Measurements from ENCODE around the gene TET3.
"Not testable (repeated sequence)": the region's sequence is repeated elsewhere in the genome, so short reads cannot be mapped to it uniquely, and the experiment has no call there.

Gene TET3

DNA sequence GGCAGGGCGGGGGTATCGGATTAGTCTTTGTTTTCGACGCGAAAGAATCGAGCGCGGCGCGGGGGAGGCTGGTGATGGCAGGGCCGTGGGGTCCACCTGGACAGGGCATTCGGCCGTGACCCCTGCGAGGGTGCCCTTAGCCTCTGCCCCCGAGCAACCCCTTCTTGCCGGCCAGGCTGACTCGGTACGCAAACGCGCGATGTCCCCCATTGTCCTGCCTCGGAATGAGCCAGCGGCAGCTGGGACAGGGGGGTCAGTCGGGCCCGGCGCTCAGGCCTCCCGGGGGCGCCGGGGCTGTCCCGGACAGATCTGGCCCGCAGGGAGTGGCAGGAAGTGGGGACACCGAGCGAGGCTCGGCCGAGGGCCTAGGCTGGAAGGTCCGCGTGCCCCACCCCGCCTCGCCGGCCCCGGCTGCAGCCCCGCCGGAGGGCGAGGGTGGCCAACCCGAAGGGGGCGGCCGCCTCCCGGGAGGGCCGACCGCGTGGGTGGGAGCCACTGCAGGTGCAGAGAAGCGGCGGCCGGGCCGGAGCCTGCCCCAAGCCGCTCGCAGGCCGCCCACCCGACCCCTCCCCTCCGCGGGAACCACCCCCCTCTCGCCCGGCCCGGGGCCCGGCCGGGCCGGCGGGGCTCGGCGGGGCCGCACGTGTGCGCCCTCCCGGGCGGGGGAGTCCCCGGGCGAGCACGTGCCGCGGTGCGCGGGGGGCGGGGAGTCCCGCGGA is at the start of gene TET3:
Gene TET3 (plus strand): TSS at position 708 of the 719 bp plus-strand sequence. CDS start 1,494 bp downstream, outside the sequence.
- DNase-seq (ENCODE audit: low read depth) = peak; percentile 27

DNA sequence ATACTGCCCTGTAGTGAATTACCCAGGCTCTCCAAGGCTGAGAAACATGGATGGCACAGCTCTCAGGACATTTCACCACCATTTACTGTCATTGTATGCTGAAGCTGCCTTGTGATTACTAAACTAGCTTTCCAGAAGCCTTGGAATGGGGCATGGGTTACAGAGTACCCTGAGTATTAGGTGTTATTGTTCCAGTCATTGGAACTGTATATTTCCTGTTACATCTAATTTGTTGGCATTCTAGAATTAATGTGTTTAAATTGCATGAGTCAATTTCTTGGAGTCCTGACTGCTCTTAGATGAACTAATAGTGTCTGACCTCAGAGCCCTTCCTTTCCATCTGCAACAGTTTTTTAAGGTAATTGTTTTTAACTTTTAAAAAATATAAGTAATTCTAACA is 49.1 kb upstream of the TET3 start:
- no peak for DNase-seq (ENCODE audit: low read depth)

- no peak for DNase-seq (ENCODE audit: low read depth)
These were observed 47.4 kb upstream of the TET3 start for GRCh38 chr2:73937103-73937885.

DNA sequence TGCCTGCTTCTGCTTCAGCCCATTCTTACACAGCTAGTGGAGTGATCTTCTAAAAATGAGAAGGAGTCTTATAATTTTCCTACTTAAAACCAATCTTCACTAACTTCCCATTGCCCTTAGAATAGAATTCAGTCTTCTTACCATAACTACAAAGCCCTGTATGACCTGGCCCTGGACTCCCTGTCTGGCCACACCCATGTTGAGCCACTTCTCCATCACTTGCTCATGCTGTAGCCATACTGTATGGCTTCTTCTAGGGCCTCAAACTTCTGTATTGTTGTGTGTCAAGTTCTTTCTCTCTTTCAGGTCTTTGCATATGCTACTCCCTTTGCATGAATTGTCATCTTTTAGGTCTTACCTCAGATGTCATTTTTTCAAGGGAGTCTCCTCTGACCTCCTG is 46.8 kb upstream of the TET3 start:
- DNase-seq (ENCODE audit: low read depth) = no peak

DNA sequence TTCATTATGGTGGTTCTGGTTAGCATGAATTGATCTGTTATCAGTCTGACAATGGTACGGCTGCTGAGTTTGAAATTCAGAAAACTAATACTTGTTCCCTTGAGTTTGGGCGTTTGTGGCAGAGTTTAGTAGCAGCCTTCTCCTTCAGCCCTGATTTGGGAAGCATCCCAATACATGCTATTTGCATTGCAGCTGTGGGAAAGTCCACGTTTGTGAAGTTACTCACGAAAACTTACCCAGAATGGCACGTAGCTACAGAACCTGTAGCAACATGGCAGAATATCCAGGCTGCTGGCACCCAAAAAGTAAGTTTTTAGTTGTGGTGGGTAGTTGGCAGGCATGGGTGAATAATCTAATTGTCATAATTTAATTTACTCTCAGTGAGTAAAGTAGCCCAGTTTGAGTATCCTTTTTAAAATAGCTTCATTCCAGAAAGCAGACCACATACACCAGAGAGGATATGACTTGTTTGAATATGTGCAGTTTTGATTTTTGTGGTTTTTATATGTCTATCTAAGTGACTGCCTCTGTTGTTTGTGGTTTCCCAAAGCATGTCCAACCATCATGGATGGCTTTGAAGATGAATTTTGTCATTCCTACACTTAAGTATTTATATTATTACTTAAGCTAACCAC is 45.9 kb upstream of the TET3 start:
- DNase-seq (ENCODE audit: low read depth) = no peak

GRCh38 chr2:73939419-73939818 is 45.3 kb upstream of the TET3 start:
- DNase-seq (ENCODE audit: low read depth) = no peak

DNA sequence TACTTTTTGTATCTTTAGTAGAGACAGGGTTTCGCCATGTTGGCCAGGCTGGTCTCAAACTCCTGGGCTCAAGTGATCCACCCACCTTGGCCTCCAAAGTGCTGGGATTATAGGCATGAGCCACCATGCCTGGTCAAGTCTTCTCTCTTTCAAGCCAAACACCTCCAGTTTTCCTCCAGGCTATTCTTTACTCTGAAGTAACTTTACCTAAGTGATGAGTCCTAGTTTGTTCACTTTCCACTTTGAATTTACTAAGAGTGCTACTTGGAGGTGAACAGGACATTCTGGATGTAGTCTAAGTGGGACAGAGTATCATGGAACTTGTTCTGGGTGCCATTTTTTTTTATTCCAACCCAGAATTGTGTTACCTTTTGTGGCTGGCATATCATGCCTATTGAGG is 44.6 kb upstream of the TET3 start:
- not testable (repeated sequence) for DNase-seq (ENCODE audit: low read depth)

- DNase-seq (ENCODE audit: low read depth) = no peak
These were observed 42.0 kb upstream of the TET3 start for GRCh38 chr2:73942664-73943063.

GRCh38 chr2:73944714-73945113 is 40.0 kb upstream of the TET3 start:
- no peak for DNase-seq (ENCODE audit: low read depth)

- DNase-seq (ENCODE audit: low read depth) = no peak
These were observed 38.5 kb upstream of the TET3 start for GRCh38 chr2:73946215-73946614.

- no peak for DNase-seq (ENCODE audit: low read depth)
These were observed 38.0 kb upstream of the TET3 start for GRCh38 chr2:73946666-73947065.

GRCh38 chr2:73947412-73948018 is 37.2 kb upstream of the TET3 start:
- no peak for DNase-seq (ENCODE audit: low read depth)

- no peak for DNase-seq (ENCODE audit: low read depth)
These were observed 34.9 kb upstream of the TET3 start for GRCh38 chr2:73949802-73950201.

GRCh38 chr2:73952499-73953446 is 31.9 kb upstream of the TET3 start:
- no peak for DNase-seq (ENCODE audit: low read depth)

DNA sequence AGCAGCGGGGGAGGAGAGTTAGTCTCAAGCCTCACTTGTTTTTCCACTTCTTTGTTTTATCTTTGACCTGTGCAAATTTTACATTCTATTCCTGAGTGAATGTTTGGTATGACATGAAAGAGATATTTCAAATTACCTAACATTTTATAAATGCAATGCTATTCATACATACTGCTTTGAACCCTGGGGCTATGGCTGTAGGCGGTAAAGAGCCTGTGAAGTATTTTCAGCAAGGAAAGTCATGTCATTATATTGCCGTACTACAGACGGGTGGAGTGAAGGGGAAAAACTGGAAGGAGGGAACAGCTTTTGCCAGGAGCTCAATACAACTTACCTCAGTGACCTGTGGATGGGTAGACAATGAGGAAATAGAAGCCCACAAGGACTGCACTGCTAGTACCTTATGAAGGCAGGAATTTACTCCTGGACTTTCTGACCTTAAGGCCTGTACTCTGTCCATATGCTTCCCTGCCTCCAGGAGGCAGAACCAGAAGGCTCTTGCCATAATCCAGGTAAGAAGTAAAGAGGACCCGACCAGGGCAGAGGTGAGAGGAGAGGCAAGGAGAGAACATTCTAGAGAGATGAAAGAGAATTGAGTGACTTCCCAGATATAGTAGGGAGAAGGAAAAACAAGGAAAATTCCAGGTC is 28.4 kb upstream of the TET3 start:
- no peak for DNase-seq (ENCODE audit: low read depth)

GRCh38 chr2:73961274-73961673 is 23.4 kb upstream of the TET3 start:
- DNase-seq (ENCODE audit: low read depth) = no peak

- no peak for DNase-seq (ENCODE audit: low read depth)
These were observed 22.7 kb upstream of the TET3 start for GRCh38 chr2:73961823-73962615.

- DNase-seq (ENCODE audit: low read depth) = no peak
These were observed 21.9 kb upstream of the TET3 start for GRCh38 chr2:73962798-73963197.

GRCh38 chr2:73963385-73964120 is 21.2 kb upstream of the TET3 start:
- DNase-seq (ENCODE audit: low read depth) = no peak
